ENCODE results near the gene CACTIN. TPM values are rescaled to one million over a fixed set of nuclear protein-coding genes. Genes with fewer than 3 reads are reported as not detected.
A peak's percentile ranks its signal among the peaks of the same experiment; 100 is the strongest.
"Not testable (repeated sequence)": the region's sequence is repeated elsewhere in the genome, so short reads cannot be mapped to it uniquely, and the experiment has no call there.

Gene CACTIN
- total RNA-seq, 1 donor from 2014 or later: 12.5 TPM

DNA sequence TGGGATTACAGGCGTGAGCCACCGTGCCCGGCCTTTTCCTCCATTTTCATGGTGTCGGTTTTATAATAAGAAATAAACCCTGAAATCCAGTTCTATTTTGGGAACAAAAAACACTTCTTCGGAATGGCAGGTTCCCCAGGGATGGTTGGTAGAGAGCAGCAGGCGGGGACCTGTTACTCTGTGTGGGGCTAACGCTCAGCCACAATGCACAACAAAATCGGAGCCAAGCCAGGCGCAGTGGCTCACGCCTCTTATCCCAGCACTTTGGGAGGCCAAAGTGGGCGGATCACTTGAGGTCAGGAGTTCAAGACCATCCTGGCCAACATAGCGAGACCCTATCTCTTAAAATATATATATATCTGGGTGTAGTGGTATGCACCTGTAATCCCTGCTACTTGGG lies 25.6 kb downstream of the CACTIN start:
- ATAC-seq (no peak), DNase-seq (ENCODE audit: low spot score) (no peak)

DNA sequence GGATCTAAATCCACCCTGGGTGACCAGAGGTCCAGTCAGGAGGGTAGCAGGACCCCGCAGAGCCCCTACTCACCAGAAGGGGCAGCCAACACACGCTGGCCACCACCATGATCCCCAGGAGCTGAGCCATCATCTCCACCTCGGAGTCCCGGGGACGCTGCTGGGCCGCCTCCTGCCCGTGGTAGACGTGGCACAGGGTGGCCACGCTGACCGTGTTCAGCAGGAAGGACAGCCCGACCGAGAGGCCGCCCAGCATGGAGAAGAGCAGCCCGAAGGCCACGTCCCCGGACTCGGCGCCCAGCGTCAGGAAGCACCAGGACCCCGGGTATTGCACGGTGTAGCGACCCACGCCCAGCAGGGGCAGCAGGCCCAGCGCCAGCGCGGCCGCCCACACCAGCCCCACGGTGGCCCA lies 26.8 kb downstream of the CACTIN start:
- DNase-seq (ENCODE audit: low spot score): no peak
- ATAC-seq: no peak

DNA sequence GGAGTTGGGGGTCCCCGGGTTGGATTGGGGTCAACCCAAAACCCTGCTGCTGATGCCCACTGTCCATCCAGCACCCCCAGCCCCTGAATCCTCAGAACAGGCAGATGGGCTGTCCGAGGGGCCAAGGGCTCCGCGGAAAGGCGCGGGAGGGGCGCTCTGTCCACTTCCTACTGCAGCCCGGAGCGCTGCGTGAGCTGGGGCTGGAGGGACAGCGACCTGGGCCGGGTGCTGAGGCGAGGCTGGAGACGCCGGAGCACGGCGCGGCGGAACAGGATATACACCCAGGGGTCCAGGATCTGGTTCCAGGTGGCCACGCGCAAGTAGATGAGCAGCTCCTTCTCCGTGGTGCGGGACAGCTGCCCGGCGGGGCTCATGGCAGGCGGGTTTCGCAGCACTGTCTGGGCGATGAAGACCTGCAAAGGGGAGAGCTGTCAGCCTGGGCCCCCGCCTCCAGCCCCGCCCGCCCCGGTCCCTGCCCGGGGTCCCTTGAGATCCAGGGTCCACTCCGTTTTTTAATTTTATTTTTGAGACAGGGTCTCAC lies 31.0 kb downstream of the CACTIN start:
- no peak for DNase-seq (ENCODE audit: low spot score)
- ATAC-seq: no peak

DNA sequence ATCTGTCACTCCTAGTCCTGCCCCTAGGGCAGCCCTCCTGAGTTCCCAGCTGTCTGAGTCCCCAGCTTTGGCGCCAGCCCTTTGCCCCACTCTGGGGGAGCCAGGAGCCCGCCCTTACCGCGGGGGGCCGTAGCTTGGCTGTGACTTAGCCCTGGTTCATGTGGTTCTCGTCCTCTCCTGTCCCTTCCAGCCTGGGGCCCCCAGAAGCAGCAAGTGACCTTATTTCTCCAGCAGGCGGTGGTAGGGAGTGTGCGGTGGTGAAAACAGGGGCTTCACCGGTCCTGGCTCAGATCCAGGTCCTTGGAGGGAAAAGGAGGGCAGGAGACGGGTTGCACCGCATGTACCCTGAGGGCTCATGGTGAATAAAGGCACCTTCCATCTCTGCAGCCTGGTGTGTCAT lies 33.4 kb downstream of the CACTIN start:
- no peak for DNase-seq (ENCODE audit: low spot score)
- ATAC-seq: no peak

DNA sequence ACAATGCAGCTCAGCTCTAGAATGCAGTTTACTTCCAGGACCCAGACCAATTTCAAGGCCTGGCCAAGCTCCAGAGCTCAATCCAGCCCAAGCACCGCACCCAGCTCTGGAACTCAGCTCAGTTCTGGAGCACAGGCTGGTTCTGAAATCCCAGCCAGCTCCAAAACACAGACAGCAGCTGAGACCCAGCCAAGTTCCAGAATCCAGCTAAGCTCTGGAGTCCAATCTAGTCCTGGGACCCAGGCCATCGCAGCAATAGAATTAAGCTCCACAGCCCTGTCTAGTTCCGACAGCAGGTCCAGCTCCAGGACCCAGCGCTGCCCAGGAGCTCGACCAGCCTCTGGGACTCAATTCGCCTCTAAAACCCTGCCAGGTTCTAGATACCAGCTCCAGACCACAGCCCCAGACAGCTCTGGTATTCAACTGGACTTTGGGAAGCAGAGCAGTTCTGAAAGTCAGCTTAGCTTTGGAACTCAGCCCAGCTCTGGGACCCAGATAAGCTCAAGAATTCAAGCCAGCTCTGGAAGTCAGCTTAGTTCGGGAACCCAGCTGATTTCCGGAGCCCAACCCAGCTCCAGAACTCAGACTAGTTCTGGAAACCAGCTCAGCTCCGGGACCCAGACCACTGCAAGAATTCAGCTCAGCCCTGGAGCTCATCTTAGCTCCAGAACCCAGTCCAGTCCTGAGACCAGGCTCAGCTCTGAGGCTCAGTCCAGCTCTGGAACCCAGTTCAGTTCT lies 34.5 kb downstream of the CACTIN start:
- ATAC-seq (peak; percentile 88), DNase-seq (ENCODE audit: low spot score) (peak; percentile 61)

DNA sequence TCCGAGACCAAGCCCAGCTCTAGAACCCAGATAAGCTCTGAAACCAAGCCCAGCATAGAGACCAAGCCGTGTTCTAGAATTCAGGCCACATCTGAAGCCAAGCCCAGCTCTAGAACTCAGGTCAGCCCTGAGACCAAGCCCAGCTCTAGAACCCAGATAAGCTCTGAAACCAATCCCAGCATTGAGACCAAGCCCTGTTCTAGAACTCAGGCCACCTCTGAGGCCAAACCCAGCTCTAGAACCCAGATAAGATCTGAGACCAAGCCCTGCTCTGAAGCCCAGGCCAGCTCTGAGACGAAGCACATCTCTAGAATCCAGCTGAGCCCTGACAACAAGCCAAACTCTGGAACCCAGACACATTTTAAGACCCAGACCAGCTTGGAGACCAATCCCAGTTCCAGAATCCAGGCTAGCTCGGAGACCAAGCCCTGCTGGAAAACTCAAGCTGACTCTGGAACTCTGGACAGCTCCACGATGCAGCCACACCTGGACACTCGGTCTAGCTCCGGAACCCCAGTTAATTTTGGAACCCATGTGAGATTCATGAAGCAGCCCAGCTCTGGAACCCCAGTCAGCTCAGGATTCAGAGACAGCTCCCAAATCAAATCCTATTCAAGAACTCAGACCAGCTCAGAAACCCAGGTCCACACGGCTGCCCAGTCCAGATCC lies 35.5 kb downstream of the CACTIN start:
- ATAC-seq: no peak

DNA sequence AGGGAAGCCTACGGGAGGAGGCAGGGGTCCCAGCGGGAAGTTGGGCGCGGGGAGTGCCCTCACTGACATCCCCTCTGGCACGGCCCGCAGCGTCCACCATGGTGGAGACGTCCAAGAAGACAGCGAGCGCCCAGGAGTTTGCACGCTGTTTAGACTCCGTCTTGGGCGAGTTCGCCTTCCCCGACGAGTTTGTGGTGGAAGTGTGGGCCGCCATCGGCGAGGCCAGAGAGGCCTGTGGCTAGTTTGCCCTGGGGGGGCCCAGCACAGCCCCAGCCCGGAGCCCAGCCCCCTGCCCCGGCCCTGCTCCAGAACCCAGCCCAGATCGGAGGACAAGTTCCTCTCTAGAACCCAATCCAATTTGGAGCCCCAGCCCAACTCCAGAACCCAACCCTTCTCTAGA lies 36.6 kb downstream of the CACTIN start:
- ATAC-seq (no peak), DNase-seq (ENCODE audit: low spot score) (no peak)

More for the DNA sequence above, 35.5 kb downstream of the CACTIN start:
- DNase-seq (ENCODE audit: low spot score): no peak

DNA sequence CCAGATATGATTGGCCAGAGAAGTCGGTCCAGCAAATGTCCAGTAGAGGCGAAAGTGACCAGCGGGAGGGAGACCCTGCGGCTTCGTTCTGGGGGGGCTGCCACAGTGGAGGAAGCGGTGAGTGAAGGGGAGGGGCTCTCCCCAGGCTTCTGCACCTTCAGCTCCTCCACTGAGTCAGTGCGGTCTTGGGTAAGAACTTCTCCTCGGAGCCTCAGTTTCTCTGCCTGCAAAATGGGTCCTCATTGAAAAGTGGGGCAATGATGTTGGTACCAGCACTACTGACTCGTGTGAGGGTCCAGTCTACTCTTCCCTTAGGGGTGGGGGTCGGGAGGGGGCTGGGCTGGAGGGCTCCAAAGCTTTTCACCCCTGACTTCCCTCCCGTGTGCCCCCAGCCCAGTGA lies 37.2 kb downstream of the CACTIN start:
- DNase-seq (ENCODE audit: low spot score): no peak
- ATAC-seq: no peak

DNA sequence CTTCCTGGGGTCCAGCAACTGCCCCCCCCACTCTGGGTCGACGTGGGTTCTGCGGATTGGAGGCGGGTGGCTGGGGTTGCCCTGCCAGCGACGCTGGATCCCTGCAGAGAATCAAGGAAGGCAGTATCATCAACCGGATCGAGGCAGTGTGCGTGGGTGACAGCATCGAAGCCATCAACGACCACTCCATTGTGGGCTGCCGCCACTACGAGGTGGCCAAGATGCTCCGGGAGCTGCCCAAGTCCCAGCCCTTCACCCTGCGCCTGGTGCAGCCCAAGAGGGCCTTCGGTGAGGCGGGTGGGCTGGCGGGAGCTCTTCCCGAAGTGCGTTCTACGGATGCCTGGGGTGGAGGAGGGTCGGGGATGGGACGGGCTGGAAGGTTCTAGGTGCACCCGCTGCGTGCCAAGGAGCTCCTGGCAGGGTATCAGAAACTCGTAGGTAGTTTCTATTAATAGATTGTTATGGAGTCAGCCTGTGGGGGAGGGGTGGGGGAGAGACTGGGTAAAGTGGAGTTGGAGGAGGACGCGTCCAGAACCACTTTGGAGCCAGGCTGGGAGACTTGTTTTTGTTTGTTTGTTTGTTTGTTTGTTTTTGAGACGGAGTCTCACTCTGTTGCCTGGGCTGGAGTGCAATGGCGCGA lies 39.8 kb downstream of the CACTIN start:
- peak; percentile 20 for ATAC-seq
- no peak for DNase-seq (ENCODE audit: low spot score)

DNA sequence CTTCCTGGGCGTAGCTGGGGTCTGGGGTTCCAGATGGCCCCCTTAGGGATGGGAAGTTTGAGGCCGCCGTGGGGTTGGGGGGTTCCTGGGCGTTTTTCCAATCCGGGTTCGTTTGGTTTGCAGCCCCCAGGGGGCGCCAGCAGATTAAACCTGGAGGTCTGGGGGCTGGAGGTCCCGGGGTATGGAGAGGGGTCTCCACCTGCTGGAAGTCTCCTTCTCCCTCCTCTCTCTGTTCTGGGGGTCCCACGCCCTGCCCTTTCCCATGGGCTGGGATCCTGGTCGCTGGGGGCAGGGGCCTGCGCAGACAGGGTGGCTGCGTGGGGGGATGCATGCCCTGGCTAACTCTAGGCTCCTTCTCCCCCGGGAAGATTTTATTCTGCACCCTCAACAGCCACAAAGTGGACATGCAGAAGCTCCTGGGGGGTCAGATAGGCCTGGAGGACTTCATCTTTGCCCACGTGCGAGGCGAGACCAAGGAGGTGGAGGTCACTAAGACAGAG lies 40.4 kb downstream of the CACTIN start:
- ATAC-seq (peak; percentile 13), DNase-seq (ENCODE audit: low spot score) (no peak)

DNA sequence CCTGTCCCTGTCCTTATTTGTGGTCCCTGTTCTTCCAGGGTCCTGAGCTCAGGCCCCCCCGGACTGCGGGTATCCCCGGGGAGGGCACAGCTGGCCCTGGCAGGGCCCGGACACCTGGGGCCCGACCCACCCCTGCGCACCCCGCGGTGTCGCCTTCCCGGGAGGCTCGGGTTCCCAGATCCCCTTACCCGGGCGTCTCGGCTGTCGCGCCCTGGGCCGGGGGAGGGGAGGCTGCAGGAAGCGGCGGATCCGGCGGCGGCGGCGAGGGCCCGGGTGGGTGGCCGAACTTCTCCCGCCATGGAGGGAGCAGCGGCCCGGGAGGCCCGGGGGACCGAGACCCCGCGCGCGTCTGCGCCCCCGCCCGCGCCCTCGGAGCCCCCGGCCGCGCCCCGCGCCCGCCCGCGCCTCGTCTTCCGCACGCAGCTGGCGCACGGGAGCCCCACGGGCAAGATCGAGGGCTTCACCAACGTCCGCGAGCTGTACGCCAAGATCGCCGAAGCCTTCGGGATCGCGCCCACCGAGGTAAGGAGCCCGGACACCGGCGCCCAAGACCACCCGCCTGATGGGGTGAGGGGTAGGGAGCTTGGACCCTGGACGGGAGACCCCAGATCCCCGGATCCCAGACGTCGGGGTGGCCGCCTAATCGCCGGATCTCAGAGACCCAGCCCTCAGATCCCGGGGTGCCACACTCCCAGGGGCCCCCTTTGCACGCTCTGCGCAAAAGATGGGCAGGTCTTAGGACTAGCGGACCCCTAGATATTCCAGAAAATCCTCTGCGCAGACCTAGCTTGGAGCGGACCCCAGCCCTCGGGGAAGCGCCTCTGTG lies 41.1 kb downstream of the CACTIN start, which contains the start of gene GIPC3:
TSS of gene GIPC3 (plus strand) at position 178 of the 826 bp plus-strand sequence. CDS start at position 298, 120 bp downstream.
- DNase-seq (ENCODE audit: low spot score) (no peak), ATAC-seq (peak; percentile 20)

DNA sequence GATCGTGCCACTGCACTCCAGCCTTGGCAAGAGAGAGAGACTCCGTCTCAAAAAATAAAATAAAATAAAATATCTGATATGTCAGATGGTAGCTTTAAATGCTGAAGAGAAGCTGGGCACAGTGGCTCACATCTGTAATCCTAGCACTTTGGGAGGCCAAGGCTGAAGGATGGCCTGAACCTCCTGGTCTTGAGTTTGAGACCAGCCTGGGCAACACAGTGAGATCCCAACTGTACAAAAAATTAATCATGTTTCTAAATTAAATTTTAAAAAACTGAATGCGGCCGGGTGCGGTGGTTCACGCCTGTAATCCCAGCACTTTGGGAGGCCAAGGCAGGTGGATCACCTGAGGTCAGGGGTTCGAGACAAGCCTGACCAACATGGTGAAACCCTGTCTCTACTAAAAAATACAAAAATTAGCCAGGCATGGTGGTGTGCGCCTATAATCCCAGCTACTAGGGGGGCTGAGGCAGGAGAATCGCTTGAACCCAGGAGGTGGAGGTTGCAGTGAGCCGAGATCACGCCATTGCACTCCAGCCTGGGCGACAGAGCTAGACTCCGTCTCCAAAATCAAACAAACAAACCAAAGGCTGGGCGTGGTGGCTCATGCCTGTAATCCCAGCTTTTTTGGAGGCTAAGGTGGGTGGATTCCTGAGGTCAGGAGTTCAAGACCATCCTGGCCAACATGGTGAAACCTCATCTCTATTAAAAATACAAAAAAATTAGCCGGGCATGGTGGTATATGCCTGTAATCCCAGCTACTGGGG lies 42.4 kb downstream of the CACTIN start:
- ATAC-seq; DNase-seq (ENCODE audit: low spot score): not testable (repeated sequence)

DNA sequence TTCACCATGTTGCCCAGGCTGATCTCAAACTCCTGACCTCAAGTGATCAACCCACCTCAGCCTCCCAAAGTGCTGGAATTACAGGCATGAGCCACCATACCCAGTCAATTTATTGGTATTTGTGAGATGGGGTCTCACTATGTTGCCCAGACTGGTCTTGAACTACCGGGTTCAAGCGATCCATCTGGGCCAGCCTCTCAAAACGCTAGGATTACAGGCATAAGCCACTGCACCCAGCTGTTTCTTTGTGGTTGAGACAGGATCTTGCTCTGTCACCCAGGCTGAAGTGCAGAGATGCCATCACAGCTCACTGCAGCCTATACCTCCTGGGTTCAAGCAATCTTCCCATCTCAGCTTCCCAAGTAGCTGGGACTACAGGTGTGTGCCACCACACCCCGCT lies 44.8 kb downstream of the CACTIN start:
- ATAC-seq; DNase-seq (ENCODE audit: low spot score): not testable (repeated sequence)

DNA sequence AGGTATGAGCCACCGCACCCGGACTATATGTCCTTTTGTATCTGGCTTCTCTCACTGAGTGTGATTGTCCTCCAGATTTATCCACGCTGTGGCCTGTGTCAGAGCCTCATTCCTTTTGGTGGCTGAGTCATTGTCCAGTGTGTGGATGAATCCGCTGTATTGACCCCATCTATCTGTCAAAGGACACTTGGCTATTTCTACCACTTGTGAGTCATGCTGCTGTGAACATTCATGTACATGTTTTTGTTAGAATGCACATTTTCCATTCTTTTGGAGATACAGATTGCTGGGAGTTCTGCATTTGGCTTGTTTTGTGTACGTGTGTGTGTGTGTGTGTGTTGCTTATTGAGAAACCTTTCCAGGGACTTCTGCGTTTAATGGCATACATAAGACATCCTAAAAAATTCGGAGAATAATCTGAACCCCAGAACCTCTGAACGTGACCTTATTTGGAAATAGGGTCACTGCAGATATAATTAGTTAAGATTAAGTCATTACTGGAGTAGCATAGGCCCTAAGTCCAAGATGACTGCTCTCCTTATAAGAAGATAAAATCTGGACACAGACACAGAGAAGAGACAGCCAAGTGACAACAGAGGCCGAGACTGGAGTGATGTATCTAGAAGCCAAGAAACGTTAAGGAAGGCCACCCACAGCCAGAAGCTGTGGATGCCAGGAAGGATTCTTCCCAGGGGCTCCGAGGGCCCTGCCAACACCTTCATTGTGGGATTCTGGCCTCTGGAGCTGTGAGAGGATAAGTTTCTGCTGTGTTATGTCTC lies 46.2 kb downstream of the CACTIN start:
- DNase-seq (ENCODE audit: low spot score): no peak
- ATAC-seq: peak; percentile 33

DNA sequence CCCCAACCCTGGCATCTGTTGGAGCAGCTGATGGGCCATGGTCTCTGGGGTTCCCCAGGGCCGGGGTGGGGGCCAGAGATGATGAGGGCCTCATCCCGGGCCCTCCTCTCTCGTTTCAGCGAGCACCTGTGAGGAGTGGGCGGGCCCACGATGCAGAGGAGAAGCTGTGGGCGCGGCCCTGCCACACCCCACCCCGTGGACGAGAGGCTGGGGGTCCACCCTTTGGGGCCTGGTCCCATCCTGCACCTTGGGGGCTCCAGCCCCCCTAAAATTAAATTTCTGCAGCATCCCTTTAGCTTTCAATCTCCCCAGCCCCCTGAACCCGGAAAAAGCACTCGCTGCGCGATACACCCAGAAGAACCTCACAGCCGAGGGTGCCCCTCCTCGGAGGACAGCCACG lies 48.2 kb downstream of the CACTIN start:
- ATAC-seq: no peak

DNA sequence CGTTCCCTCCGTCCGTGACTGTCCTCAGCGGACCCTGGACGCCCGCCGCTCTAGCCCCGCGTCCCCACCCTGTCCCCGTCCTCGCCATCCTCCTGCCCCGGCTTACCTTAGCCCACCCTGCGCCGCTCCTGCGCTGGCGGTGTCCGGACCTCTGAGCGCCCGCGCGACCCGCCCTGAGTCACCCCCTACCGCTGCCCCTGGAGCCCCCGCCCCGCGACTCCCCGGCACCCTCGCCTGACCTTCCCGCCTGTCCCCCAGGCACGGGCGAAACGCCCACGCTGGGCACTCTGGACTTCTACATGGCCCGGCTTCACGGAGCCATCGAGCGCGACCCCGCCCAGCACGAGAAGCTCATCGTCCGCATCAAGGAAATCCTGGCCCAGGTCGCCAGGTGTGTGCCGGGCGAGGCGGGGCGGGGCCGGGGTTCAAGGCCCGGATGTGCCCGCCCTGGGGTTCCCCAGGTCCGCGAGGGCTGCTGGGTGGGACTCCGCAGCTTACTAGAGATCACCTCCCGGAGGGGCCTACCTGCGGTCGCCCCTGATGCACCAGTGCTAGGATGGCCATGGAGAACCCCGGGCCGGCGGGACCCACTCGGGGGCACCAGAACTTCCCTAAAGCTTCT lies 48.8 kb downstream of the CACTIN start:
- DNase-seq (ENCODE audit: low spot score) (no peak), ATAC-seq (no peak)

More for the DNA sequence above, 48.2 kb downstream of the CACTIN start:
- no peak for DNase-seq (ENCODE audit: low spot score)

DNA sequence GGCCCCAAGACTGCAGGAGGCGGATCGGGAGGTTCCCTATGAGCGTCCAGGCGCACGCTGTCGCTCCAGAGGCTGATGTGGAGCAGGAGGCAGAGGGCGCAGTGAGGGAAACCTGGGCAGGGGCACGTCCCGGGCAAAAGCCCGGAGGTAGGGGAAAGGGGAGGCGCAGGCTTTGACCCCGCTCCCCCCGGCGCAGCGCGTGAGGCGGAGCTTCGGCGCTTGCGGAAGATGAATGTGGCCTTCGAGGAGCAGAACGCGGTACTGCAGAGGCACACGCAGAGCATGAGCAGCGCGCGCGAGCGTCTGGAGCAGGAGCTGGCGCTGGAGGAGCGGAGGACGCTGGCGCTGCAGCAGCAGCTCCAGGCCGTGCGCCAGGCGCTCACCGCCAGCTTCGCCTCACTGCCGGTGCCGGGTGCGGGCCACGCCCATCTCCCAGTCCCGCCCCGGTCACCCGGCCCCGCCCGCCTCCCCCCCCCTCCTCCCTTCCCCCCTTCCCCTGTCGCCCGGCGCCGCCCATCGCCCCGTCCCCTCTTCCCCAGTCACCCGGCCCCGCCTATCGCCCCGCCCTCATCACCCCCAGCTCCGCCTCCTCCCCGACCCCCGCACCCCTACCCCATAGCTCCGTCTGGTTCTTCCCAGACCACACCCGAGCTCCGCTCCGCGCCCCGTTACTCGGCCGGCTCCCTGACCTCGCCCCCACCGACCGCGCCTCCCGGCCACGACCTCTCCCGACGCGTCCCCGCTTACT lies 49.7 kb downstream of the CACTIN start:
- DNase-seq (ENCODE audit: low spot score): no peak
- no peak for ATAC-seq
